ENCODE data around the gene PDZRN3. TPM values are rescaled to one million over a fixed set of nuclear protein-coding genes. Genes with fewer than 3 reads are reported as not detected.

Gene PDZRN3
- total and polyA plus RNA-seq, 4 donors = 33.6 to 86.3 (median 52.6) TPM

DNA sequence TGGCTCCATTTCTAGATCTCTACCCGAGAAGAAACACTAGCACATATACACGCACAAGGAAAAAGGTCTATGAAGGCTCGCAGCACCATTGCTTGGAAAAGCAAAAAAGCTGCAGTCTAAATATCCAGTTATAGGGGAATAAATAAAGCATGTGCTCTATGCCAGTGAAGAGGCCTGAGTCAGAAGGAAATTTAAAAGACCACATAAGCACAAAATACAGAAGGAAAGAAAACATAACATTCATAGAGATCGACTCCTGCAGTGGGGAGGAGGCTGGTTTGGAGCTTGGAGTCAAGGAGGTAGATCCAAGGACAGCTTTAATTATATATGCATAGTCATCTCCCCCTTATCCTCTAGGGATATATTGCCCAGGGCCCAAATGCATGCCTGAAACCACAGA is 114.4 kb downstream of the PDZRN3 start:
- Histone ChIP-seq H3K27me3 (ENCODE audit: control insufficient read depth in 1 of 2, insufficient read depth in 2 of 2, low read length in 1 of 2) (no peaks in the 10 kb centered on the region), H3K4me3 (ENCODE audit: low read length in 2 of 2) (no peak overlapping the region), H3K36me3 (ENCODE audit: control insufficient read depth in 1 of 2, insufficient read depth in 2 of 2, low read length in 1 of 2) (no peaks in the 10 kb centered on the region), H3K9me3 (ENCODE audit: control insufficient read depth, low read length) (no peaks in the 10 kb centered on the region), H3K27ac (ENCODE audit: low read depth in 1 of 2, low read length in 2 of 2) (peak overlapping the region; percentile 73 to 78), H3K4me1 (ENCODE audit: control insufficient read depth in 1 of 2, insufficient read depth in 2 of 2, low read length in 2 of 2) (peaks cover 3 to 18% of the 10 kb centered on the region in 2 donors)
- DNase-seq = no peak
- 41 to 51% methylated on average over 4 of the region's 4 CpGs for WGBS, 2 donors
- ATAC-seq (ENCODE audit: low FRiP score) = no peak
- intact Hi-C loops (cut with DNase I) = loop anchor here (5.0 kb wide), 1 partner anchor 112 kb away; the partner anchor contains the start of gene PDZRN3 (in 2 of the 2)

DNA sequence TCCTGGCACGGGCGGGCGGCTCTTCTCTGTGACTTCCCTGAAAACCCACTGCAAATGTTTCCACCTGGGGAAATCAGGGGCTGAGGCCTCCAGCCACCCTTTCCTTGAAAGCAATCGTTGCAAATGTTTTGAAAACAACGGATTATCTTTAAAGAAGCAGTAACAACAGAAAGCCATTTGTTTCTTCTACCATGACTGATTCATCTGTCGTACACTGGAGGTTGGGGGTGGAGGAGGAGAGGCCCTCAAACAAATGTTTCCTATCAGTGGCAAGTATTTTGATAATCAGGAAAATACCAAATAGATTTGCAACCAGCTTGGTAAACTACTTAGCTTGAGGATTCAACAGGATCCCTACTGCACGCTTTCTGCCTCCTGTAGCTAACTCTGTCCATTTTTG is 114.9 kb downstream of the PDZRN3 start:
- 48 to 51% methylated on average over 7 of the region's 7 CpGs for WGBS, 2 donors
- H3K27ac ChIP-seq (ENCODE audit: low read depth in 1 of 2, low read length in 2 of 2) = peak overlapping the region; percentile 73 to 78
- no peak for ATAC-seq (ENCODE audit: low FRiP score)
- no peaks in the 10 kb centered on the region for H3K9me3 ChIP-seq (ENCODE audit: control insufficient read depth, low read length)
- no peaks in the 10 kb centered on the region for H3K27me3 ChIP-seq (ENCODE audit: control insufficient read depth in 1 of 2, insufficient read depth in 2 of 2, low read length in 1 of 2)
- intact Hi-C loops (cut with DNase I) = loop anchor here (5.0 kb wide), 2 partner anchors 112 to 337 kb away; partner anchors contain the start of gene PDZRN3 (in 2 of the 2)
- H3K4me3 ChIP-seq (ENCODE audit: low read length in 2 of 2) = no peak overlapping the region
- H3K4me1 ChIP-seq (ENCODE audit: control insufficient read depth in 1 of 2, insufficient read depth in 2 of 2, low read length in 2 of 2) = peaks cover 3 to 18% of the 10 kb centered on the region in 2 donors
- H3K36me3 ChIP-seq (ENCODE audit: control insufficient read depth in 1 of 2, insufficient read depth in 2 of 2, low read length in 1 of 2) = no peaks in the 10 kb centered on the region
- DNase-seq = no peak

DNA sequence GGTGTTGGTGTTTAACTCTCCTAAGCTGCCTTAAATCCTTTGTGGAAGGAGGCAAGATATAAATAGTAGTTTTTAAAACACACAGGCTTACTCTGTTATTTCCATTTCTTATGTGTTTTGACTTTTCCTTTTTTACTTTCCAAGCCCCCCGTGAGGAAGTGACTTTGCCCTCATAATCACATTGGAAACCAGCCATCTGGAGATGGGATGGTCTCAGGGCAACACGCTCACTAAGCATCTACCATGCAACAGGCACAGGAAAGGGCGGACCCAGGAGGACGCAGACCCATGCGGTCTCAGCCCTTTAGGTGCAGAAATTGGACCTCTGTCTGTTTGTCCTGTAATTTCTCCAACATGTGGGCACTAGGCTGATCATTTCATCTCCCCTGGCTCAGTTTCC is 115.7 kb downstream of the PDZRN3 start:
- intact Hi-C loops (cut with DNase I) = loop anchor here in 1 of 2 donors (5.0 kb wide), 1 partner anchor 338 kb away; no protein-coding TSS in a partner anchor
- Histone ChIP-seq H3K27ac (ENCODE audit: low read depth in 1 of 2, low read length in 2 of 2) (peak overlapping the region; percentile 64 to 78), H3K4me1 (ENCODE audit: control insufficient read depth in 1 of 2, insufficient read depth in 2 of 2, low read length in 2 of 2) (peaks cover 6 to 23% of the 10 kb centered on the region in 2 donors), H3K4me3 (ENCODE audit: low read length in 2 of 2) (no peak overlapping the region), H3K27me3 (ENCODE audit: control insufficient read depth in 1 of 2, insufficient read depth in 2 of 2, low read length in 1 of 2) (no peaks in the 10 kb centered on the region), H3K36me3 (ENCODE audit: control insufficient read depth in 1 of 2, insufficient read depth in 2 of 2, low read length in 1 of 2) (no peaks in the 10 kb centered on the region), H3K9me3 (ENCODE audit: control insufficient read depth, low read length) (no peaks in the 10 kb centered on the region)
- no peak for ATAC-seq (ENCODE audit: low FRiP score)
- WGBS, 2 donors = 22% methylated on average over 5 of the region's 5 CpGs
- DNase-seq = no peak

DNA sequence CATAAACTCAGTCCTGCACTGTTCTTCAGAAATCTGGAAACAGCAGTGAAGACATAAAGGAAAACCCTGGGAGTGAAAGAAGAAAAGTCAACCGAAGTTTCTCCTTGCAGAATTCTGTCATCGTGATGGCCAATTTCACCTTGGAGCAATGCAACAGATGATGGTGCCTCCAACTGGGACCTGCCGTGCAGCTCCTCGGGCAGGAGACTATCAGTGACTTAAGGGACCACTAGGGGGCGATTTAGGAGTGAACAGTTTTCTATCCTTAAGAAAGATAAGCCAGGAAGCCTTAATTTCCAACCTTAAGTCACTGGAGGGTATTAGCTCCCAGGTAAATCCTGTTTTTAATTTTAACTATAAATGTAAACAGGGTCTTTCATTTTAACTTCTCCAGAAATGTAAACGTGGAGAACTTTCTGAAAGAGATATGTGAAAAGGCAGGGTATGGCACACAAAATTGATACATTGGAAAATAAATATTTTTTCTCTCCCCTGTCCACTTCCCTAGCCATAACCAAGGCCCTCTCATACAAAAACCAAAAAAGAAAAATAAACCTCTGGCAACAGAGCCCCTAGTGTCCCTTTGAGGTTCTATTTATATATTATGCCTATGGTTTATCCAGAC is 116.3 kb downstream of the PDZRN3 start:
- WGBS, 2 donors = 8 to 10% methylated on average over 6 of the region's 6 CpGs
- no peak for DNase-seq
- intact Hi-C loops (cut with DNase I) = loop anchor here (1.0 to 5.0 kb wide), 2 partner anchors 339 kb away; no protein-coding TSS in a partner anchor
- Histone ChIP-seq H3K9me3 (ENCODE audit: control insufficient read depth, low read length) (no peaks in the 10 kb centered on the region), H3K27ac (ENCODE audit: low read depth in 1 of 2, low read length in 2 of 2) (peak overlapping the region; percentile 64 to 78), H3K27me3 (ENCODE audit: control insufficient read depth in 1 of 2, insufficient read depth in 2 of 2, low read length in 1 of 2) (no peaks in the 10 kb centered on the region), H3K36me3 (ENCODE audit: control insufficient read depth in 1 of 2, insufficient read depth in 2 of 2, low read length in 1 of 2) (no peaks in the 10 kb centered on the region), H3K4me1 (ENCODE audit: control insufficient read depth in 1 of 2, insufficient read depth in 2 of 2, low read length in 2 of 2) (peaks cover 6 to 24% of the 10 kb centered on the region in 2 donors), H3K4me3 (ENCODE audit: low read length in 2 of 2) (no peak overlapping the region)
- peak; percentile 76 for ATAC-seq (ENCODE audit: low FRiP score)

DNA sequence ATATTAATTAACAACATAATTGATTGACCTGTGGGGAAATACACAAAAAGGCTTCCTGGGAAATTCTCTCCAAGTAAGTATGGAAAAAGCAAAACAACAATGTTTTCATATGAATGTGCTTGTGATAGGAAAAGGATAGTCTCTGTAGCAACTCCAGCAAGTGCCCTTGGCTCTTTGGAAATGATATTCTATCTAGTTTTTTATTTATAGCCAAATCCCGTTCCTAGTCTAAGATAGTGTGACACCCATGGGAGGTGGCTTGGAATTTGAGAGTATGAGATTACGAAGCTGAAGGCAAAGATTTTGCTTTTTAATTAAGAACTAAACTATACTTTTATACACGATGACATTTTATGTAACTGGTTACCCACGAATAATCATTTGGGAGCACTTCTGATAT is 119.9 kb downstream of the PDZRN3 start:
- no peak overlapping the region for H3K27ac ChIP-seq (ENCODE audit: low read depth in 1 of 2, low read length in 2 of 2)
- intact Hi-C loops (cut with DNase I) = loop anchor here (5.0 kb wide), 2 partner anchors 48 to 342 kb away; no protein-coding TSS in a partner anchor
- peaks cover 7 to 27% of the 10 kb centered on the region in 2 donors for H3K4me1 ChIP-seq (ENCODE audit: control insufficient read depth in 1 of 2, insufficient read depth in 2 of 2, low read length in 2 of 2)
- ATAC-seq (ENCODE audit: low FRiP score) = no peak
- DNase-seq = no peak
- 38% methylated on average over 4 of the region's 4 CpGs for WGBS, 2 donors
- H3K27me3 ChIP-seq (ENCODE audit: control insufficient read depth in 1 of 2, insufficient read depth in 2 of 2, low read length in 1 of 2) = no peaks in the 10 kb centered on the region
- no peaks in the 10 kb centered on the region for H3K36me3 ChIP-seq (ENCODE audit: control insufficient read depth in 1 of 2, insufficient read depth in 2 of 2, low read length in 1 of 2)
- no peaks in the 10 kb centered on the region for H3K9me3 ChIP-seq (ENCODE audit: control insufficient read depth, low read length)
- no peak overlapping the region for H3K4me3 ChIP-seq (ENCODE audit: low read length in 2 of 2)

DNA sequence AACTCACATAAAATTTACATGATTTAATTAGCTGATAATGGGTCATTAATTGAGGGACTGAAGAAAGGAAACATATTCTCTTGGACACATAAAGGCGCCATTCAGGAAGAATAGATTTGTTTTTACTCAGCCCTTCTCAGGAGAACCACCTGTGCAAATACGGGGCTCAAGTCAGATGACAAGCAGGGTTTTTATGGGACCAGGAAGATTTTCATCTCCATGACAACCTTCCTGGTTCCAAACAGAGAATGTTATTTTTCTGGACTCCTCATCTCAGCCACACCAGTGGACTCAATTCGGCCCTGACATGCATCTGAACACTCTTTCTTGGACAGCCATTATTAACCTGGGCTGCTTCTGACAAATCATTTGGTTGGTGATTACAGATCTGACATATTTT is 120.5 kb downstream of the PDZRN3 start:
- Histone ChIP-seq H3K9me3 (ENCODE audit: control insufficient read depth, low read length) (no peaks in the 10 kb centered on the region), H3K4me1 (ENCODE audit: control insufficient read depth in 1 of 2, insufficient read depth in 2 of 2, low read length in 2 of 2) (peaks cover 7 to 20% of the 10 kb centered on the region in 2 donors), H3K36me3 (ENCODE audit: control insufficient read depth in 1 of 2, insufficient read depth in 2 of 2, low read length in 1 of 2) (no peaks in the 10 kb centered on the region), H3K27ac (ENCODE audit: low read depth in 1 of 2, low read length in 2 of 2) (no peak overlapping the region), H3K27me3 (ENCODE audit: control insufficient read depth in 1 of 2, insufficient read depth in 2 of 2, low read length in 1 of 2) (no peaks in the 10 kb centered on the region), H3K4me3 (ENCODE audit: low read length in 2 of 2) (no peak overlapping the region)
- no peak for DNase-seq
- no peak for ATAC-seq (ENCODE audit: low FRiP score)
- 41 to 47% methylated on average over 3 of the region's 3 CpGs for WGBS, 2 donors
- intact Hi-C loops (cut with DNase I) = loop anchor here in 1 of 2 donors (5.0 kb wide), 1 partner anchor 47 kb away; no protein-coding TSS in a partner anchor

DNA sequence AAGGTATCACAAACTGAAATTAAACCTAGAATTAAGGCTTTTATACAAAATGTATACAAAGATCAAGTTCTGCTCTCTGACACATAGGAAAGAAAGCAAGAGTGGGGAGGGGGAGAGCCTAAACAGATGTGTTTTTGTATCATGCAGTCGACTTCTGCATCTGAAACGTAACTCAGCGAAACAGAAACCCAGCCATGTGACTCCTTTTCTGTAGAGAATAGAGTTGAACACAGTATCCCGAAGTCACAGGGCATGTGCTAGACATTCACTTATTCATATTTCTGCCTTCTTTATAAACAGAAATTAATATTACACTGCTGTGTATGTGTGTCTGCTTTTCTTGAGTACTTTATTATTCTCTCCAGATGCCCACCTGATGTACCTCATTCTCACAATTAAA is 121.0 kb downstream of the PDZRN3 start:
- WGBS, 2 donors = 3 to 13% methylated on average over 4 of the region's 4 CpGs
- Histone ChIP-seq H3K27me3 (ENCODE audit: control insufficient read depth in 1 of 2, insufficient read depth in 2 of 2, low read length in 1 of 2) (no peaks in the 10 kb centered on the region), H3K4me3 (ENCODE audit: low read length in 2 of 2) (peak overlapping the region; percentile 26 to 40), H3K36me3 (ENCODE audit: control insufficient read depth in 1 of 2, insufficient read depth in 2 of 2, low read length in 1 of 2) (no peaks in the 10 kb centered on the region), H3K27ac (ENCODE audit: low read depth in 1 of 2, low read length in 2 of 2) (peak overlapping the region in 1 of 2 donors; percentile 70), H3K9me3 (ENCODE audit: control insufficient read depth, low read length) (no peaks in the 10 kb centered on the region), H3K4me1 (ENCODE audit: control insufficient read depth in 1 of 2, insufficient read depth in 2 of 2, low read length in 2 of 2) (peaks cover 7 to 16% of the 10 kb centered on the region in 2 donors)
- intact Hi-C loops (cut with DNase I) = loop anchor here (2.0 to 5.0 kb wide), 2 partner anchors 46 to 403 kb away; no protein-coding TSS in a partner anchor
- no peak for DNase-seq
- no peak for ATAC-seq (ENCODE audit: low FRiP score)

DNA sequence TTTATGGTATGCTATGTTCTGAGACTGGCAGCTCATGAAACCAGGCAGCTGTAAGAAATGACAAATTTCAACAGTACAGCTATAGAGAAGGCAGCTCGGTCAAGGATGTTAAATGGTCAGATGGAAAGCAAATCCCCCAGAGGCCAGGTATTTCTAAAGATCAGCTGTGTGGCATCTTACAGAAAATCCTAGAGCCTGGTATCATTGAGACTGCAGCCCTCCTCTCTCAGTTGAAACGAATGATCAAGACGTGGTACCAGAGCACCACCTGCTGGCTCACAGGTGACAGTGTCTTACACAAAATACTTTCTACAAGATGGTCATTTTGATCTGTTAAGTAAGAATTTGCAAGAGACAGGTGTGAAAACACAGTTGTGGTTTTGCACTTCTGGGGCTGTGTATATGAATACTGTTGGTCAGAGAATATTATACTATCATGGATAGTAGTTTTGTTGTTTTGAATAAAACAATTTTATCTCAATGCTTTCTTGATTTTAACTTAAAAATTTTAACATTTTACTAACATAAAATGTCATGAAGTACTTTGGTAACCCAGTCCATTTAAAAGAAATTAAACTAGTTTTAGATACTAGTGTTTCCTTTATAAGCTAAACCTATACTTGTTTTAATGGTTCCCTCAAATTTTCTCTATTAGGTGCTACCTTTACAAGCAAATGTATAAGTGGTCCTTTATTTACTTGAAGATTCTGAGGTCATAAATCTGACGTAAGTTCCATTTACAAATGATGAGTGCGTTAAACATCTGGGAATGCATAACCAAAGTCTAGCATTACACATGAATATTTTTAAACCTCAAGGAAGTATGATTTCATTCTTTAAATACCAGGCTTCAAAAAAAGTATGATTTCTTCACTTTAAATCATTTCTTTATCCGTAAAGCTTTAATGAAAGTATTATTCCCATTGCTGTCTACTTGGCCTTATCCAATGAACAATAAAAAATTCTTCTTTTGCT is 121.8 kb downstream of the PDZRN3 start:
- H3K36me3 ChIP-seq (ENCODE audit: control insufficient read depth in 1 of 2, insufficient read depth in 2 of 2, low read length in 1 of 2) = no peaks in the 10 kb centered on the region
- H3K4me1 ChIP-seq (ENCODE audit: control insufficient read depth in 1 of 2, insufficient read depth in 2 of 2, low read length in 2 of 2) = peaks cover 9 to 14% of the 10 kb centered on the region in 2 donors
- DNase-seq (peak; percentile 73 to 87), ATAC-seq (ENCODE audit: low FRiP score) (peak; percentile 77)
- intact Hi-C loops (cut with DNase I) = loop anchor here (1.0 to 5.0 kb wide), 3 partner anchors 46 to 402 kb away; no protein-coding TSS in a partner anchor
- 4 to 6% methylated on average over 6 of the region's 6 CpGs for whole genome bisulfite sequencing, 2 donors
- no peak overlapping the region for H3K4me3 ChIP-seq (ENCODE audit: low read length in 2 of 2)
- no peaks in the 10 kb centered on the region for H3K27me3 ChIP-seq (ENCODE audit: control insufficient read depth in 1 of 2, insufficient read depth in 2 of 2, low read length in 1 of 2)
- H3K27ac ChIP-seq (ENCODE audit: low read depth in 1 of 2, low read length in 2 of 2) = no peak overlapping the region
- no peaks in the 10 kb centered on the region for H3K9me3 ChIP-seq (ENCODE audit: control insufficient read depth, low read length)

All from aorta (tissue), 5 donors.